ENCODE measurements around the gene MRPL20. TPM values are rescaled to one million over a fixed set of nuclear protein-coding genes. Genes with fewer than 3 reads are reported as not detected.
"Not testable (repeated sequence)": the region's sequence is repeated elsewhere in the genome, so short reads cannot be mapped to it uniquely, and the experiment has no call there.

Gene MRPL20
- total and polyA plus RNA-seq, 4 donors = 60.1 to 181 (median 122) TPM

GRCh38 chr1:1449099-1449739 is 42.1 kb upstream of the MRPL20 start, which contains the start of gene ATAD3C:
ATAD3C (plus strand) TSS chr1:1449689; CDS start chr1:1450684, 995 bp downstream.
- 80 to 84% methylated on average over 6 of the region's 6 CpGs for WGBS, 2 donors
- ATAC-seq (ENCODE audit: insufficient read depth, low FRiP score) (no peak), DNase-seq (no peak)
- TF ChIP-seq, protein P1, sequence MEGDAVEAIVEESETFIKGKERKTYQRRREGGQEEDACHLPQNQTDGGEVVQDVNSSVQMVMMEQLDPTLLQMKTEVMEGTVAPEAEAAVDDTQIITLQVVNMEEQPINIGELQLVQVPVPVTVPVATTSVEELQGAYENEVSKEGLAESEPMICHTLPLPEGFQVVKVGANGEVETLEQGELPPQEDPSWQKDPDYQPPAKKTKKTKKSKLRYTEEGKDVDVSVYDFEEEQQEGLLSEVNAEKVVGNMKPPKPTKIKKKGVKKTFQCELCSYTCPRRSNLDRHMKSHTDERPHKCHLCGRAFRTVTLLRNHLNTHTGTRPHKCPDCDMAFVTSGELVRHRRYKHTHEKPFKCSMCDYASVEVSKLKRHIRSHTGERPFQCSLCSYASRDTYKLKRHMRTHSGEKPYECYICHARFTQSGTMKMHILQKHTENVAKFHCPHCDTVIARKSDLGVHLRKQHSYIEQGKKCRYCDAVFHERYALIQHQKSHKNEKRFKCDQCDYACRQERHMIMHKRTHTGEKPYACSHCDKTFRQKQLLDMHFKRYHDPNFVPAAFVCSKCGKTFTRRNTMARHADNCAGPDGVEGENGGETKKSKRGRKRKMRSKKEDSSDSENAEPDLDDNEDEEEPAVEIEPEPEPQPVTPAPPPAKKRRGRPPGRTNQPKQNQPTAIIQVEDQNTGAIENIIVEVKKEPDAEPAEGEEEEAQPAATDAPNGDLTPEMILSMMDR (IDR thresholded peaks at IDR 0.05; ENCODE audit: control extremely low read depth, extremely low read depth) = no peak
- H3K36me3 ChIP-seq (ENCODE audit: control insufficient read depth in 4 of 4, insufficient read depth in 4 of 4, low read length in 4 of 4) = no peaks in the 10 kb centered on the region
- no peaks in the 10 kb centered on the region for H3K9me3 ChIP-seq (ENCODE audit: control insufficient read depth in 4 of 4, insufficient read depth in 3 of 4, low read length in 3 of 4)
- no peak within 1 kb of the TSS for H3K4me3 ChIP-seq
- no peak within 1 kb of the TSS for H3K9ac ChIP-seq (ENCODE audit: insufficient read depth in 1 of 2, low read length in 2 of 2)
- H3K27me3 ChIP-seq (ENCODE audit: control insufficient read depth in 3 of 3, insufficient read depth in 3 of 3, low read length in 2 of 3) = no peaks in the 10 kb centered on the region
- no peak within 1 kb of the TSS for H3K27ac ChIP-seq (ENCODE audit: low read depth in 1 of 2, low read length in 1 of 2)
- no peaks in the 10 kb centered on the region for H3K4me1 ChIP-seq (ENCODE audit: control insufficient read depth in 5 of 5, insufficient read depth in 5 of 5, low read length in 5 of 5)

DNA sequence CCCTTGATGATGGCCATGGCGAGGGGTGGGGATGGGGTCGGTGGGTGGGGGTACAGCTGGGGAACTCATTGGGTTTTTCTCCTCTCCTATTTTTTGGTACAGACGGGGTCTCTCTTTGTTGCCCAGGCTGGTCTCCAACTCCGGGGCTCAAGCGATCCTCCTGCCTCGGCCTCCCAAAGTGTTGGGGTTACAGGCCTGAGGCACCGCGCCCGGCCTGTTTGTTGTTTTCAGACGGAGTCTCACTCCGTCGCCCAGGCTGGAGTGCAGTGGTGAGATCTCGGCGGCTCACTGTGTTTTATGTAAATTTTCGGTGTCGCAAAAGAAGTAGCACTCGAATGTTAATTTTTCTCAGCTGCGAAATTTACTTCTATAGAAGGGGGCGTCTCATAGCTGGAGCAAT is 39.5 kb upstream of the MRPL20 start:
- not testable (repeated sequence) for H3K9ac ChIP-seq (ENCODE audit: insufficient read depth in 1 of 2, low read length in 2 of 2); DNase-seq; H3K4me3 ChIP-seq; H3K27me3 ChIP-seq (ENCODE audit: control insufficient read depth in 3 of 3, insufficient read depth in 3 of 3, low read length in 2 of 3); ATAC-seq (ENCODE audit: insufficient read depth, low FRiP score); H3K36me3 ChIP-seq (ENCODE audit: control insufficient read depth in 4 of 4, insufficient read depth in 4 of 4, low read length in 4 of 4); H3K9me3 ChIP-seq (ENCODE audit: control insufficient read depth in 4 of 4, insufficient read depth in 3 of 4, low read length in 3 of 4); H3K4me1 ChIP-seq (ENCODE audit: control insufficient read depth in 5 of 5, insufficient read depth in 5 of 5, low read length in 5 of 5); H3K27ac ChIP-seq (ENCODE audit: low read depth in 1 of 2, low read length in 1 of 2)
- 93 to 95% methylated on average over 18 to 19 of the region's 19 CpGs for WGBS, 2 donors

- no peaks in the 10 kb centered on the region for H3K9me3 ChIP-seq (ENCODE audit: control insufficient read depth in 4 of 4, insufficient read depth in 3 of 4, low read length in 3 of 4)
- H3K4me3 ChIP-seq = no peak overlapping the region
- no peaks in the 10 kb centered on the region for H3K27me3 ChIP-seq (ENCODE audit: control insufficient read depth in 3 of 3, insufficient read depth in 3 of 3, low read length in 2 of 3)
- ATAC-seq (ENCODE audit: insufficient read depth, low FRiP score) (no peak), DNase-seq (no peak)
- peaks cover 0 to 14% (median 10%) of the 10 kb centered on the region in 5 donors for H3K4me1 ChIP-seq (ENCODE audit: control insufficient read depth in 5 of 5, insufficient read depth in 5 of 5, low read length in 5 of 5)
- peaks cover 0 to 5% (median 0%) of the 10 kb centered on the region in 4 donors for H3K36me3 ChIP-seq (ENCODE audit: control insufficient read depth in 4 of 4, insufficient read depth in 4 of 4, low read length in 4 of 4)
- H3K9ac ChIP-seq (ENCODE audit: insufficient read depth in 1 of 2, low read length in 2 of 2) = no peak overlapping the region
- TF ChIP-seq, protein P1 (IDR thresholded peaks at IDR 0.05; ENCODE audit: control extremely low read depth, extremely low read depth) = no peak
- 70 to 79% methylated on average over 32 of the region's 32 CpGs for WGBS, 2 donors
- H3K27ac ChIP-seq (ENCODE audit: low read depth in 1 of 2, low read length in 1 of 2) = no peak overlapping the region
These were observed 35.1 kb upstream of the MRPL20 start for GRCh38 chr1:1442069-1442770.

Data from lung (tissue), 12 donors.